Measurements from ENCODE around the gene HBE1. TPM values are rescaled to one million over a fixed set of nuclear protein-coding genes. Genes with fewer than 3 reads are reported as not detected.

HBE1 gene
- total and polyA plus RNA-seq, 9 of the 15 experiments (the other 6 are each of a cell fraction or from before 2014, with no cell fraction given) = 612 to 10,250 (median 2,181) TPM

- TF ChIP-seq ZNF668 (CRISPR knock-in tag; IDR thresholded peaks at IDR 0.05) (0 out of 2 replicates have a peak, but pooled peaks have one; percentile 45), IRF9 (tag; IDR thresholded peaks at IDR 0.05) (no peak), STAT6 (CRISPR knock-in tag; IDR thresholded peaks at IDR 0.05) (no peak), CBX1 (IDR thresholded peaks at IDR 0.05; ENCODE audit: low read depth) (no peak), ASH1L (IDR thresholded peaks at IDR 0.05; ENCODE audit: borderline replicate concordance, low read depth, partially characterized antibody) (no peak), KDM5B (IDR thresholded peaks at IDR 0.05; ENCODE audit: insufficient replicate concordance, low read depth, low read length) (no peak), ZNF347 (CRISPR knock-in tag; IDR thresholded peaks at IDR 0.05; ENCODE audit: low read depth) (no peak), ZNF75A (CRISPR knock-in tag; IDR thresholded peaks at IDR 0.05) (no peak), NFIX (CRISPR knock-in tag; IDR thresholded peaks at IDR 0.05; ENCODE audit: low read depth) (no peak), XRCC5 (IDR thresholded peaks at IDR 0.05; ENCODE audit: low read depth, low read length) (no peak), ZBTB49 (CRISPR knock-in tag; IDR thresholded peaks at IDR 0.05; ENCODE audit: borderline replicate concordance) (no peak), TRIM25 (IDR thresholded peaks at IDR 0.05; ENCODE audit: borderline replicate concordance) (no peak), ZNF263 (CRISPR knock-in tag; IDR thresholded peaks at IDR 0.05; ENCODE audit: borderline replicate concordance) (no peak), RCOR1 (IDR thresholded peaks at IDR 0.05; ENCODE audit: borderline replicate concordance in 1 of 2, low read depth in 2 of 2, low read length in 2 of 2) (peak in 1 of 2 experiments; percentile 75; a peak in 1 of 4 replicates), SLC30A9 (CRISPR knock-in tag; IDR thresholded peaks at IDR 0.05) (no peak), NR2C1 (IDR thresholded peaks at IDR 0.05) (no peak), NR2C1 (tag; IDR thresholded peaks at IDR 0.05) (no peak), POLR2AphosphoS5 (IDR thresholded peaks at IDR 0.05; ENCODE audit: control insufficient read depth, insufficient read depth, low read depth, low read length) (peak; percentile 96), PYGO2 (tag; IDR thresholded peaks at IDR 0.05) (no peak), STAT5B (CRISPR knock-in tag; IDR thresholded peaks at IDR 0.05) (no peak)
Observed at GRCh38 chr11:5288108-5288905, 18.6 kb upstream of the HBE1 start (continued).

All from K562 (cell line).